OCI-LY7 (cell line): ENCODE measurements around the gene CPLX3. TPM values are rescaled to one million over a fixed set of nuclear protein-coding genes. Genes with fewer than 3 reads are reported as not detected.

Experiments
- BruUV-seq: library from RNA; stranded (reverse); fragments of 400-500 nt; replicated peaks from 2 replicates; lab custom pipeline; 2021; lab: Mats Ljungman, UMichigan
- CTCF ChIA-PET: fragments of 300-600 bp; sonication (Branson Sonifier 250); formaldehyde crosslinking; loops from one replicate; lab custom pipeline; 2022; ENCODE audit warnings: antibody characterized with exemption; ENCODE audit not compliant: unreplicated experiment; lab: Charles Lee
- POLR2A ChIA-PET: fragments of 300-600 bp; sonication (Branson Sonifier 250); formaldehyde crosslinking; loops from one replicate; lab custom pipeline; 2022; ENCODE audit warnings: antibody characterized with exemption; lab: Charles Lee
- DNase-seq: peaks from one replicate; pipeline ENCODE4 v3.0.0-alpha.2; 2015; ENCODE audit warnings: low spot score
- H2AFZ ChIP-seq: fragments of 200-600 bp; sonication (generic), shearing (Covaris generic); 2 replicates; pipeline ENCODE4 v1.6.1; 2014; ENCODE audit warnings: mild to moderate bottlenecking, antibody characterized with exemption, low read length, moderate library complexity
- H3K27ac ChIP-seq: fragments of 200-600 bp; sonication (generic); 2 replicates; pipeline ENCODE4 v1.5.1; 2014; ENCODE audit warnings: mixed run types, low read depth, mild to moderate bottlenecking, moderate library complexity, low read length, inconsistent platforms; ENCODE audit not compliant: poor library complexity, severe bottlenecking
- H3K36me3 ChIP-seq: fragments of 200-600 bp; sonication (generic); 2 replicates; pipeline ENCODE4 v1.6.1; 2014; ENCODE audit warnings: mild to moderate bottlenecking, antibody characterized with exemption, low read length, moderate library complexity, mixed read lengths; ENCODE audit not compliant: insufficient read depth
- H3K4me1 ChIP-seq: fragments of 200-600 bp; sonication (generic); 2 replicates; pipeline ENCODE4 v1.5.1; 2014; ENCODE audit warnings: mild to moderate bottlenecking, low read length; ENCODE audit not compliant: insufficient read depth, poor library complexity, severe bottlenecking
- H3K4me2 ChIP-seq: fragments of 200-600 bp; sonication (generic); 2 replicates; pipeline ENCODE4 v1.6.1; 2014; ENCODE audit warnings: mild to moderate bottlenecking, low read length
- H3K4me3 ChIP-seq: fragments of 200-600 bp; sonication (generic); 2 replicates; pipeline ENCODE4 v1.5.1; 2014; ENCODE audit warnings: mild to moderate bottlenecking, low read depth, low read length; ENCODE audit not compliant: poor library complexity, severe bottlenecking
- H3K79me2 ChIP-seq: fragments of 200-600 bp; sonication (generic); 2 replicates; pipeline ENCODE4 v1.6.1; 2016; ENCODE audit warnings: low read depth, mild to moderate bottlenecking, low read length, moderate library complexity, mixed read lengths; ENCODE audit not compliant: insufficient read depth
- H3K9me2 ChIP-seq: fragments of 200-600 bp; sonication (generic); 2 replicates; pipeline ENCODE4 v1.6.1; 2016; ENCODE audit warnings: mild to moderate bottlenecking, low read length, mixed read lengths; ENCODE audit not compliant: insufficient read depth
- H3K9me3 ChIP-seq: fragments of 200-600 bp; sonication (generic); 2 replicates; pipeline ENCODE4 v1.6.1; 2014; ENCODE audit warnings: mild to moderate bottlenecking, mixed run types, low read length, mixed read lengths
- H4K20me1 ChIP-seq: fragments of 200-600 bp; sonication (generic); 2 replicates; pipeline ENCODE4 v1.6.1; 2014; ENCODE audit warnings: mild to moderate bottlenecking, antibody characterized with exemption, low read length, moderate library complexity, mixed read lengths; ENCODE audit not compliant: insufficient read depth
- EZH2phosphoT487 ChIP-seq: fragments of 200-600 bp; sonication (generic); IDR thresholded peaks from 2 replicates; pipeline ENCODE4 v1.6.1; 2018; ENCODE audit warnings: low read depth, borderline replicate concordance, mild to moderate bottlenecking, mixed run types, antibody characterized with exemption, low read length, moderate library complexity, mixed read lengths
- intact Hi-C: fragments of 100-400 bp; cut with micrococcal nuclease; formaldehyde crosslinking; loops from one replicate; pipeline ENCODE4 v1.10.0; 2022; ENCODE audit not compliant: unreplicated experiment
- total RNA-seq, 2 experiments: library from RNA; depleted of rRNA in 1 of 2; stranded (reverse); fragments of >200 nt in 1 of 2; shearing (Covaris generic) in 1 of 2; gene quantifications; 2 replicates each; pipeline ENCODE4 v1.2.3, GENCODE V29; 2014 to 2022
- TF ChIP-seq, protein P1 (sequence below): fragments of 200-600 bp; sonication (generic); conservative IDR thresholded peaks from 2 replicates; pipeline ENCODE4 v1.5.1; 2014; ENCODE audit warnings: mild to moderate bottlenecking, antibody characterized with exemption, low read length, moderate library complexity, mixed read lengths

Gene CPLX3
- total RNA-seq, 2 experiments from 2014 or later: 0.35 to 1.5 TPM

GRCh38 chr15:74793135-74794028, 33.0 kb upstream of the CPLX3 start:
- intact Hi-C loops: loop anchor here (1.0 kb wide), 1 partner anchor 22 kb away; no protein-coding TSS in a partner anchor
- peak; percentile 63 for DNase-seq
- ChIA-PET POLR2A (interaction anchor here (0.6 to 11.8 kb wide), 6 partner anchors 10 to 166 kb away, joined by 3 to 221 read pairs (median 4); partner anchors contain the start of gene CSK), CTCF (interaction anchor here (0.9 to 3.5 kb wide), 8 partner anchors 9 to 28 kb away, joined by 3 to 17 read pairs (median 11); no protein-coding TSS in a partner anchor)
- Histone ChIP-seq H3K27ac (peak overlapping the region; percentile 99), H3K4me3 (peak overlapping the region; percentile 97), H3K36me3 (peaks cover 90% of the 10 kb centered on the region), H2AFZ (no peak overlapping the region), H4K20me1 (peaks cover 41% of the 10 kb centered on the region), H3K4me2 (peak overlapping the region; percentile 92), H3K79me2 (peaks cover 98% of the 10 kb centered on the region), H3K9me3 (no peaks in the 10 kb centered on the region), H3K9me2 (no peaks in the 10 kb centered on the region), H3K4me1 (peaks cover 98% of the 10 kb centered on the region)
- no TSS peak for BruUV-seq
- no peak for TF ChIP-seq EZH2phosphoT487
- TF ChIP-seq, protein P1, sequence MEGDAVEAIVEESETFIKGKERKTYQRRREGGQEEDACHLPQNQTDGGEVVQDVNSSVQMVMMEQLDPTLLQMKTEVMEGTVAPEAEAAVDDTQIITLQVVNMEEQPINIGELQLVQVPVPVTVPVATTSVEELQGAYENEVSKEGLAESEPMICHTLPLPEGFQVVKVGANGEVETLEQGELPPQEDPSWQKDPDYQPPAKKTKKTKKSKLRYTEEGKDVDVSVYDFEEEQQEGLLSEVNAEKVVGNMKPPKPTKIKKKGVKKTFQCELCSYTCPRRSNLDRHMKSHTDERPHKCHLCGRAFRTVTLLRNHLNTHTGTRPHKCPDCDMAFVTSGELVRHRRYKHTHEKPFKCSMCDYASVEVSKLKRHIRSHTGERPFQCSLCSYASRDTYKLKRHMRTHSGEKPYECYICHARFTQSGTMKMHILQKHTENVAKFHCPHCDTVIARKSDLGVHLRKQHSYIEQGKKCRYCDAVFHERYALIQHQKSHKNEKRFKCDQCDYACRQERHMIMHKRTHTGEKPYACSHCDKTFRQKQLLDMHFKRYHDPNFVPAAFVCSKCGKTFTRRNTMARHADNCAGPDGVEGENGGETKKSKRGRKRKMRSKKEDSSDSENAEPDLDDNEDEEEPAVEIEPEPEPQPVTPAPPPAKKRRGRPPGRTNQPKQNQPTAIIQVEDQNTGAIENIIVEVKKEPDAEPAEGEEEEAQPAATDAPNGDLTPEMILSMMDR: peak; percentile 81

DNA sequence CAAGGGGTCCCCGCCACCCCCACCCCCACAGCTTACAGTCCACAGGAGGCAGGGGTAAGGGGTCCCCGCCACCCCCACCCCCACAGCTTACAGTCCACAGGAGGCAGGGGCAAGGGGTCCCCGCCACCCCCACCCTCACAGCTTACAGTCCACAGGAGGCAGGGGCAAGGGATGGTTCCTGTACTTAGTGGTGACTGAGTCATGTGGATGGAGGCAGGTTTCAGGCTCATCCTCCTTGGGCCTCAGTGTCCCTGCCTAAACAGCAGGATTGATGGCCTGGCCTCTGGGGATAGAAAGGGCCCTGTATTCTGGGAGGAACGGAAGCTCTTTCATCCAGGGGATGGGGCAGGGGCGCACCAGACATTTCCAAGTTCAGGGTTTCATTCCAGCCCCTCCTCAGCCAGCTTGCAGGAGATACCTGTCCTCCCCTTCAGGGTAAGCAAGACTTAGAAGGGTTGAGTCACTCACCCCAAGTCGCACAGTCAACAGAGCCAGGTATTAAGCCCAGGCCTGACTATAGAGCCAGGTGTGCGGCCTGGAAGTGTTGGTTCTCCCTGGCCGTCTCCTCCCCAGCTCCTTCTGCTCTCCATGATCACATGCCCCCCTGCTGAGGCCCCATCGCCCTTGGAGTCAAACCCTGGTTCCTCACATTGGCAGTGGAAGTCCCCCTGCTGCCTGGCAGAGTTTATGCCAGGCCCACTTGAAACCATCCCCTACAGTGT, 32.0 kb upstream of the CPLX3 start:
- Histone ChIP-seq H3K79me2 (peaks cover 87% of the 10 kb centered on the region), H4K20me1 (peaks cover 39% of the 10 kb centered on the region), H3K4me1 (peaks cover 98% of the 10 kb centered on the region), H3K27ac (peak overlapping the region; percentile 16), H2AFZ (no peak overlapping the region), H3K4me2 (no peak overlapping the region), H3K9me2 (no peaks in the 10 kb centered on the region), H3K9me3 (no peaks in the 10 kb centered on the region), H3K4me3 (no peak overlapping the region), H3K36me3 (peaks cover 92% of the 10 kb centered on the region)
- ChIA-PET POLR2A (interaction anchor here (0.6 to 11.8 kb wide), 5 partner anchors 11 to 81 kb away, joined by 3 to 221 read pairs (median 5); partner anchors contain the start of gene CSK), CTCF (interaction anchor here (1.3 to 3.5 kb wide), 7 partner anchors 10 to 23 kb away, joined by 3 to 17 read pairs (median 12); no protein-coding TSS in a partner anchor)
- no peak for DNase-seq
- BruUV-seq: no TSS peak
- intact Hi-C loops: no loop called here
- no peak for TF ChIP-seq EZH2phosphoT487
- TF ChIP-seq, protein P1: no peak
